Stomach (tissue), 4 donors: Measurements from ENCODE around the gene DYSF.

Experiments
- POLR2A ChIP-seq, 4 donors: fragments of 450-650 bp; IDR thresholded peaks; one replicate each; pipeline ENCODE4 v1.6.1; 2016; ENCODE audit warnings: antibody characterized with exemption in 4 of 4, control low read depth in 2 of 4, mild to moderate bottlenecking in 1 of 4, moderate library complexity in 1 of 4
- POLR2AphosphoS5 ChIP-seq, 3 donors: sonication (generic); formaldehyde crosslinking; IDR thresholded peaks; one replicate each; pipeline ENCODE4 v1.6.1; 2016; ENCODE audit warnings: antibody characterized with exemption in 3 of 3

- TF ChIP-seq POLR2A (IDR thresholded peaks at IDR 0.05) (no peak), POLR2AphosphoS5 (IDR thresholded peaks at IDR 0.05) (no peak)
Observed at GRCh38 chr2:71706836-71707235, 253.5 kb downstream of the DYSF start.
